HG03175 (cell line): Measurements from ENCODE around the gene LMO7.

ENCODE experiments used
- ATAC-seq: cut with Tn5 transposase; IDR thresholded peaks from one replicate; pipeline ENCODE4 v1.9.1; 2021; ENCODE audit warnings: mild to moderate bottlenecking, moderate library complexity; ENCODE audit not compliant: unreplicated experiment

Gene LMO7

GRCh38 chr13:75796825-75797224 lies 160.7 kb downstream of the LMO7 start:
- ATAC-seq, result no peak

GRCh38 chr13:75797239-75797638 lies 161.1 kb downstream of the LMO7 start:
- ATAC-seq, result no peak

- no peak for ATAC-seq
Measured at GRCh38 chr13:75797719-75798118, 161.6 kb downstream of the LMO7 start.

- no peak for ATAC-seq
Measured at GRCh38 chr13:75798353-75799255, 162.5 kb downstream of the LMO7 start.

- no peak for ATAC-seq
Measured at GRCh38 chr13:75800545-75800944, 164.4 kb downstream of the LMO7 start.

GRCh38 chr13:75801388-75801945 lies 165.3 kb downstream of the LMO7 start:
- ATAC-seq, result no peak

- no peak for ATAC-seq
Measured at GRCh38 chr13:75802161-75802560, 166.0 kb downstream of the LMO7 start.

GRCh38 chr13:75803164-75803611 lies 167.1 kb downstream of the LMO7 start:
- ATAC-seq, result peak; percentile 65

GRCh38 chr13:75804054-75804453 lies 167.9 kb downstream of the LMO7 start:
- ATAC-seq, result no peak

GRCh38 chr13:75804605-75805004 lies 168.5 kb downstream of the LMO7 start:
- no peak for ATAC-seq

- ATAC-seq, result no peak
Measured at GRCh38 chr13:75806117-75806516, 170.0 kb downstream of the LMO7 start.

- ATAC-seq, result no peak
Measured at GRCh38 chr13:75811361-75811760, 175.2 kb downstream of the LMO7 start.

- ATAC-seq, result no peak
Measured at GRCh38 chr13:75811841-75812240, 175.7 kb downstream of the LMO7 start.

GRCh38 chr13:75812751-75813181 lies 176.6 kb downstream of the LMO7 start:
- ATAC-seq, result no peak

- ATAC-seq, result no peak
Measured at GRCh38 chr13:75813323-75813722, 177.2 kb downstream of the LMO7 start.

GRCh38 chr13:75818179-75818967 lies 182.2 kb downstream of the LMO7 start:
- no peak for ATAC-seq

GRCh38 chr13:75818968-75819225 lies 182.8 kb downstream of the LMO7 start:
- no peak for ATAC-seq

- no peak for ATAC-seq
Measured at GRCh38 chr13:75825161-75825560, 189.0 kb downstream of the LMO7 start.

GRCh38 chr13:75825594-75825993 lies 189.5 kb downstream of the LMO7 start:
- no peak for ATAC-seq

GRCh38 chr13:75826391-75826790 lies 190.3 kb downstream of the LMO7 start:
- no peak for ATAC-seq

GRCh38 chr13:75829830-75830229 lies 193.7 kb downstream of the LMO7 start:
- no peak for ATAC-seq

GRCh38 chr13:75830842-75831241 lies 194.7 kb downstream of the LMO7 start:
- no peak for ATAC-seq
